ENCODE measurements around the gene LMCD1.

The LMCD1 gene

GRCh38 chr3:8484409-8485140 is 17.0 kb upstream of the LMCD1 start:
- no peak for DNase-seq (ENCODE audit: low read depth in 2 of 2)

- no peak for DNase-seq (ENCODE audit: low read depth in 2 of 2)
These were observed 16.3 kb upstream of the LMCD1 start for GRCh38 chr3:8485141-8485870.

- DNase-seq (ENCODE audit: low read depth in 2 of 2) = no peak
These were observed 15.7 kb upstream of the LMCD1 start for GRCh38 chr3:8485943-8486342.

- no peak for DNase-seq (ENCODE audit: low read depth in 2 of 2)
These were observed 15.2 kb upstream of the LMCD1 start for GRCh38 chr3:8486434-8486833.

- DNase-seq (ENCODE audit: low read depth in 2 of 2) = no peak
These were observed 14.7 kb upstream of the LMCD1 start for GRCh38 chr3:8486936-8487335.

GRCh38 chr3:8488411-8488810 is 13.2 kb upstream of the LMCD1 start:
- DNase-seq (ENCODE audit: low read depth in 2 of 2) = no peak

GRCh38 chr3:8488877-8489276 is 12.7 kb upstream of the LMCD1 start:
- DNase-seq (ENCODE audit: low read depth in 2 of 2) = no peak

- DNase-seq (ENCODE audit: low read depth in 2 of 2) = no peak
These were observed 12.3 kb upstream of the LMCD1 start for GRCh38 chr3:8489278-8489792.

- no peak for DNase-seq (ENCODE audit: low read depth in 2 of 2)
These were observed 11.5 kb upstream of the LMCD1 start for GRCh38 chr3:8490079-8490552.

- DNase-seq (ENCODE audit: low read depth in 2 of 2) = no peak
These were observed 10.1 kb upstream of the LMCD1 start for GRCh38 chr3:8491271-8492144.

- no peak for DNase-seq (ENCODE audit: low read depth in 2 of 2)
These were observed 8.7 kb upstream of the LMCD1 start for GRCh38 chr3:8492744-8493511.

GRCh38 chr3:8493744-8494143 is 7.9 kb upstream of the LMCD1 start:
- no peak for DNase-seq (ENCODE audit: low read depth in 2 of 2)

GRCh38 chr3:8494327-8494726 is 7.3 kb upstream of the LMCD1 start:
- no peak for DNase-seq (ENCODE audit: low read depth in 2 of 2)

GRCh38 chr3:8497582-8497981 is 4.0 kb upstream of the LMCD1 start:
- DNase-seq (ENCODE audit: low read depth in 2 of 2) = no peak

GRCh38 chr3:8499181-8499611 is 2.4 kb upstream of the LMCD1 start:
- DNase-seq (ENCODE audit: low read depth in 2 of 2) = no peak

GRCh38 chr3:8500319-8500988 is 1.2 kb upstream of the LMCD1 start:
- DNase-seq (ENCODE audit: low read depth in 2 of 2) = no peak

GRCh38 chr3:8500989-8501370 is 643 bp upstream of the LMCD1 start:
- DNase-seq (ENCODE audit: low read depth in 2 of 2) = no peak

- no peak for DNase-seq (ENCODE audit: low read depth in 2 of 2)
These were observed 1.8 kb downstream of the LMCD1 start for GRCh38 chr3:8503461-8503860.

GRCh38 chr3:8503871-8504610 is 2.4 kb downstream of the LMCD1 start:
- DNase-seq (ENCODE audit: low read depth in 2 of 2) = peak; percentile 14 to 19

- DNase-seq (ENCODE audit: low read depth in 2 of 2) = no peak
These were observed 3.0 kb downstream of the LMCD1 start for GRCh38 chr3:8504611-8504973.

Measured in stimulated activated CD8-positive, alpha-beta memory T cell treated with anti-CD3 and anti-CD28 coated beads, Interleukin-15, amount 100 ng/mL, for 48 hours (primary cell).